HEK293 (cell line): ENCODE measurements around the gene DRG1.

Source experiments
- KLF8 ChIP-seq: fragments of 450-650 bp; formaldehyde crosslinking; IDR thresholded peaks from 2 replicates; pipeline ENCODE4 v1.5.1; 2016; ENCODE audit warnings: missing biosample characterization, missing genetic modification characterization
- ZEB2 ChIP-seq: fragments of 450-650 bp; formaldehyde crosslinking; IDR thresholded peaks from 2 replicates; pipeline ENCODE4 v1.5.1; 2016; ENCODE audit warnings: missing biosample characterization, missing genetic modification characterization

- TF ChIP-seq KLF8 (tag by site-specific recombination), result no peak
- no peak for TF ChIP-seq ZEB2 (tag by site-specific recombination)
These were observed 49.0 kb downstream of the DRG1 start for GRCh38 chr22:31448382-31448781.
